ENCODE measurements around the gene CAMK2N1. TPM values are rescaled to one million over a fixed set of nuclear protein-coding genes. Genes with fewer than 3 reads are reported as not detected.
A peak's percentile ranks its signal among the peaks of the same experiment; 100 is the strongest.

CAMK2N1 gene
- total RNA-seq, 2 donors from 2014 or later: 0.30 to 0.53 TPM

DNA sequence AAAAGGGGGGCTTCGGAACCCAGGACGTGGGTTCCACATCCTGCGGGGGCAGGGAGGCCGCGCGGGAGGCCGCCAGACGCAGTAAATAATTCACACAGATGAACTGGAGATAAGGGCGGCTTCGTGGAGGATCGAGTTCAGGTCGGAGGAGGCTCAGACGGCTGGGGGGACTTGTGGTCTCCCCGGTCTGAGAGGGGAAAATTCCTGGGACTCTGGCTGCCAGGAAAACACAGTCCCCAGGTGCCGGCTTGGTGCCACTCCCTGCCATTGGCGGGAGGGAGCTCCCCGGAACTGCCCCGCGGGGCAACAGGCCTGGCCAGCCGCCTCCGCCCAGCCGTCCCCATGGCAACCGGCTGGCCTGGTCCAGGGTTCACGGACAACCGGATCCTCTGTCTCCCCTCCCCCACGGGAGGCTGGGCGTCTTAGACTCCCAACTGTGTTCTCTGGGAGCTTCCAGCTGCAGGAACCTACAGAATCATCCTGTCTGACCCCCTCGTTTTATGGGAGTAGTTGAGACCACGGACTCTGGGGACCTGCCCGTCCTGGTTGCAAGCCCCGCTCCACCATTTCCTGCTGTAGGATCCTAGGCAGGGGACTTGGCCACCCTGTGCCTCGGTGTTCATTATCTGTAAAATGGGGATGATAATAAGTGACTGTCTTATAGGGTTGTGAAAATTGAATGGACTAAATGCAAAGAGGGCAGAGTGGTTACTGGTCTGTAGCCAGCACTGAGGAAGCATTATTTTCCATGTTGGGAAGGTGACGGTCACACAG lies 9.6 kb downstream of the CAMK2N1 start:
- Mint-ChIP-seq H3K36me3 (ENCODE audit: low read depth) (no peaks in the 10 kb centered on the region), H3K27ac (no peak overlapping the region), H3K27me3 (peaks cover 54% of the 10 kb centered on the region), H3K9me3 (no peaks in the 10 kb centered on the region), H3K4me3 (no peak overlapping the region), H3K4me1 (no peaks in the 10 kb centered on the region)
- ATAC-seq (replicated peaks): no peak

GRCh38 chr1:20474996-20475395 lies 11.0 kb downstream of the CAMK2N1 start:
- no peaks in the 10 kb centered on the region for H3K9me3 Mint-ChIP-seq
- no peaks in the 10 kb centered on the region for H3K36me3 Mint-ChIP-seq (ENCODE audit: low read depth)
- no peak overlapping the region for H3K4me3 Mint-ChIP-seq
- H3K4me1 Mint-ChIP-seq: no peaks in the 10 kb centered on the region
- peaks cover 52% of the 10 kb centered on the region for H3K27me3 Mint-ChIP-seq
- H3K27ac Mint-ChIP-seq: no peak overlapping the region
- ATAC-seq (replicated peaks): no peak

- Mint-ChIP-seq H3K9me3 (no peaks in the 10 kb centered on the region), H3K36me3 (ENCODE audit: low read depth) (no peaks in the 10 kb centered on the region), H3K4me1 (no peaks in the 10 kb centered on the region), H3K27me3 (peaks cover 50% of the 10 kb centered on the region), H3K4me3 (no peak overlapping the region), H3K27ac (no peak overlapping the region)
- ATAC-seq (replicated peaks): no peak
These were observed 11.6 kb downstream of the CAMK2N1 start for GRCh38 chr1:20474333-20474975.

- ATAC-seq (replicated peaks): no peak
- Mint-ChIP-seq H3K36me3 (ENCODE audit: low read depth) (no peaks in the 10 kb centered on the region), H3K4me3 (no peak overlapping the region), H3K27me3 (peaks cover 45% of the 10 kb centered on the region), H3K4me1 (no peaks in the 10 kb centered on the region), H3K9me3 (no peaks in the 10 kb centered on the region), H3K27ac (no peak overlapping the region)
These were observed 12.1 kb downstream of the CAMK2N1 start for GRCh38 chr1:20473894-20474293.

DNA sequence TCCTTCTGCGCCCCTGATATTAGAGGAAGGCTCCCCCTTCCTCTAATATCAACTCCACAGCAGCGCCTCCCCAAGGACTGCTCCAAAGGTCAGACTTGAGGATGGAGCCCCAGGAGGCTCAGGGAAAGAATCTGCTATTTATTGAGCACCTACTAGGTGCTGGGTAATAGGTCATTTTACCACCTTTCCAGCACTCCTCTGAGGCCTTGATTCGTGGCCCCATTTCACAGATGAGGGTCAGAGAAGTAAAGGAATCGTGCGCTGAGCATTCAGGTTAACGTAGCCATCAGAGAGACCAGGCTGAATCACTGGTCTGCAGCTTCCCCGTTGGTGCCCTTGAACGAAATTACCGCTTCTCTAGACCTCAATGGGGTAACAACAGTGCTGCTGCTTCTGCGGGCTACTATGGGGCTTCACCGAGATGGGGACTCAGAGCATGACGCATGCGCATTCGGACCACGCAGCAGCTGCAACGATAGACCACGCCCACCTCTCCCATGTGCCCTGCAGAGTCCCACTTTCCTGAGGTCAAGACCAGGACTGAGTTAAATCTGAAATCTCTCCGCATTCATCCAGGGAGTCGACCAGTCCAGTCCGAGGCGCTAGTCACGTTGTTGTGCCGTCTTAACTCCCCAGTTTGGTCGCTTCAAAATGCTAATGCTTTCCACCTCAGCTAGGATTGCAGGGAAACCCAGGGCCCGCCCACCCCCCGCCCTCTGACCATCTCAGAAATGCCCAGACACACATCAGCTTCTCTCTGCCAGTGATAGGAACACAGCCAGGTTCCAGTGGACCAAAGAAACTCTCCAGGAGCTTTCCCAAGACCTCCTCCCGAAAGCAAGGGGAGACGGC lies 12.9 kb downstream of the CAMK2N1 start:
- H3K4me1 Mint-ChIP-seq: no peaks in the 10 kb centered on the region
- no peak overlapping the region for H3K27ac Mint-ChIP-seq
- H3K9me3 Mint-ChIP-seq: no peaks in the 10 kb centered on the region
- H3K36me3 Mint-ChIP-seq (ENCODE audit: low read depth): no peaks in the 10 kb centered on the region
- no peak for ATAC-seq (replicated peaks)
- peaks cover 42% of the 10 kb centered on the region for H3K27me3 Mint-ChIP-seq
- H3K4me3 Mint-ChIP-seq: no peak overlapping the region

GRCh38 chr1:20472121-20472520 lies 13.9 kb downstream of the CAMK2N1 start:
- Mint-ChIP-seq H3K27me3 (peaks cover 48% of the 10 kb centered on the region), H3K4me1 (no peaks in the 10 kb centered on the region), H3K4me3 (no peak overlapping the region), H3K36me3 (ENCODE audit: low read depth) (no peaks in the 10 kb centered on the region), H3K27ac (no peak overlapping the region), H3K9me3 (no peaks in the 10 kb centered on the region)
- no peak for ATAC-seq (replicated peaks)

GRCh38 chr1:20470194-20470593 lies 15.8 kb downstream of the CAMK2N1 start:
- H3K27ac Mint-ChIP-seq: no peak overlapping the region
- H3K36me3 Mint-ChIP-seq (ENCODE audit: low read depth): no peaks in the 10 kb centered on the region
- H3K4me3 Mint-ChIP-seq: no peak overlapping the region
- H3K4me1 Mint-ChIP-seq: peaks cover 7% of the 10 kb centered on the region
- no peak for ATAC-seq (replicated peaks)
- H3K9me3 Mint-ChIP-seq: no peaks in the 10 kb centered on the region
- H3K27me3 Mint-ChIP-seq: peaks cover 51% of the 10 kb centered on the region

GRCh38 chr1:20469406-20470076 lies 16.5 kb downstream of the CAMK2N1 start:
- Mint-ChIP-seq H3K36me3 (ENCODE audit: low read depth) (no peaks in the 10 kb centered on the region), H3K4me1 (peaks cover 7% of the 10 kb centered on the region), H3K27me3 (peaks cover 46% of the 10 kb centered on the region), H3K27ac (no peak overlapping the region), H3K9me3 (no peaks in the 10 kb centered on the region), H3K4me3 (no peak overlapping the region)
- no peak for ATAC-seq (replicated peaks)

DNA sequence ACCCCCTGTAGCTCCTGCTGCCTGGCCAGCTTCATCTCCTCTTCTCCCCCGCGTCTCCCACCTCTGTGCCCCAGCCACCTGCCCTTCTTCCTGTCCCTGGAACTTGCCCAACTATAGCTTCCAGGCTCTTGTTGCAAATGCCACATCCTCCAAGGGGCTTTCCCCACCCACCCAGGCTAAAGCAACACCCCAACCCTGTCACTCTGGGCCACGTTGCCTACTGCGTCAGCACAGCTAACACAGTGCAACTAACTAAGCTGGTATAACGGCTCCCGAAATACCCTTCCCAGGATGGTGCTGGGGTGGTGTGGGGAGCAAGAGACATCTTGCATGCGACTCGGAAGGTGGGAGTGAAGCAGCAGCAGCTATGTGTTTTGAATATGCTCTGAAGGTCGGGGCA lies 19.7 kb downstream of the CAMK2N1 start:
- H3K4me3 Mint-ChIP-seq: no peak overlapping the region
- H3K4me1 Mint-ChIP-seq: peaks cover 7% of the 10 kb centered on the region
- H3K27ac Mint-ChIP-seq: no peak overlapping the region
- no peaks in the 10 kb centered on the region for H3K9me3 Mint-ChIP-seq
- H3K27me3 Mint-ChIP-seq: peaks cover 31% of the 10 kb centered on the region
- no peaks in the 10 kb centered on the region for H3K36me3 Mint-ChIP-seq (ENCODE audit: low read depth)
- peak; percentile 88 for ATAC-seq (replicated peaks)

DNA sequence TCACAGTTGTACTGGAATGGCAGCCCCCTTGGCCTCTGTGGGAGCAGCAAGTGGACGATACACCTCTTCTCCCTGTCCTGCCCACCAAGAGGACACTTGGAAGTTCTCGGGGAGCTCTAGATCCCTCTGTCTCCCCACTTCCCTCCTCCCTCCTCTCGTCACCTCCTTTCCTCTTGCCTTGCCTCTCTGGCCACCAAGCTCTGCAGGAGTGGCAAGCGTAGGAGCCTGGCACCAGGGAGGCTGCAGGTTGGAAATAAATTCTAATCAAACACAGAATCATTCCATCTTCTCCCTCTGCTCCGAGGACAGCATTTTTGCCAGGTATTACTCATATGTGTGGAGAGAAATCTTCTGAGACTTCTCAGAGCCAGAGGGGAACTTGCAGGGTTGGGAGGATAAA lies 20.8 kb downstream of the CAMK2N1 start:
- no peak overlapping the region for H3K27ac Mint-ChIP-seq
- H3K4me3 Mint-ChIP-seq: no peak overlapping the region
- no peak for ATAC-seq (replicated peaks)
- no peaks in the 10 kb centered on the region for H3K9me3 Mint-ChIP-seq
- H3K27me3 Mint-ChIP-seq: peaks cover 37% of the 10 kb centered on the region
- no peaks in the 10 kb centered on the region for H3K36me3 Mint-ChIP-seq (ENCODE audit: low read depth)
- H3K4me1 Mint-ChIP-seq: peaks cover 7% of the 10 kb centered on the region

GRCh38 chr1:20463502-20463901 lies 22.5 kb downstream of the CAMK2N1 start:
- peaks cover 41% of the 10 kb centered on the region for H3K27me3 Mint-ChIP-seq
- peaks cover 7% of the 10 kb centered on the region for H3K4me1 Mint-ChIP-seq

DNA sequence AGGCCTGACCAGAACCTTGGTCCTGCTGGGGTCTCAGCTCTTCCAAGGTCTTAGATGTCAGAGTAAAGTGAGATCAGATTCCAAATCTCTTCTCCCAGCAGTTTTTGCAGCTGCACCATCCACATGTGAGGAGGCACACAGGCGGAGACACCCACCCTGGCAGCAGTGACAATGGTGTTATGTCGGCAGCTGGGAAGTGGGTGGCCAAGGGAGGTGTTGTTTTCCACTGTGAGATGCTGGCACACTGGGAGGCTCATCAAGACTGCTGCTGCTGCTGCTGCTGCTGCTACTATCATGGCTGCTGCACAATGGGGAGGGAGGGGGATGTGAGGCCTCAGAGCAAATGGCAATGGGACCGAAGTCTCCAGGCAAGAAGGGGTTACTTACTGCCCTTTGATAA lies 23.6 kb downstream of the CAMK2N1 start:
- no peak for ATAC-seq (replicated peaks)
- H3K4me3 Mint-ChIP-seq: no peak overlapping the region
- H3K27ac Mint-ChIP-seq: no peak overlapping the region
- no peaks in the 10 kb centered on the region for H3K9me3 Mint-ChIP-seq
- no peaks in the 10 kb centered on the region for H3K36me3 Mint-ChIP-seq (ENCODE audit: low read depth)
- peaks cover 36% of the 10 kb centered on the region for H3K27me3 Mint-ChIP-seq
- H3K4me1 Mint-ChIP-seq: peaks cover 7% of the 10 kb centered on the region

More at GRCh38 chr1:20463502-20463901, 22.5 kb downstream of the CAMK2N1 start:
- Mint-ChIP-seq H3K9me3 (no peaks in the 10 kb centered on the region), H3K36me3 (ENCODE audit: low read depth) (no peaks in the 10 kb centered on the region), H3K4me3 (no peak overlapping the region), H3K27ac (no peak overlapping the region)
- ATAC-seq (replicated peaks): no peak

DNA sequence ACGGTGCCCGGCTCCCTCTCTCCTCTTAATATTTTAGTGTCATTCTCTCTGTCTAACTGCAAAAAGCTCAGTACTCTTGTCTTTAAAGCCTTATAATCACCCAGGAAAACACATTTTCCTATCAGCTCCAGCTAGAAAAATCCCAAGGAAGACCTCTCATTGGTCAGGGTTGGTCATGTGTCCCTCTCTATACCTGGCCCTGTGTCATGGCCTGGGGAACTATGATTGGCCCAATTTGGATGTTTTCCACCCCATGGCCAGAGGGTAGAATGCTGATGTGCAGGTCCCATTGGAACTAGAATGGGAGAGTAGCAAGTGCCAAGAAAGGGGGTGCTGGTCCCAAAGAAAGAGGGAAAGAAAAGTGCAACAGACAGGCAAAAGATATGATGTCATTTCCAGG lies 27.3 kb downstream of the CAMK2N1 start:
- Mint-ChIP-seq H3K27ac (no peak overlapping the region), H3K27me3 (peaks cover 24% of the 10 kb centered on the region), H3K36me3 (ENCODE audit: low read depth) (no peaks in the 10 kb centered on the region), H3K4me1 (no peaks in the 10 kb centered on the region), H3K4me3 (no peak overlapping the region), H3K9me3 (no peaks in the 10 kb centered on the region)
- ATAC-seq (replicated peaks): no peak

- Mint-ChIP-seq H3K9me3 (no peaks in the 10 kb centered on the region), H3K27me3 (peaks cover 25% of the 10 kb centered on the region), H3K27ac (no peak overlapping the region), H3K4me3 (no peak overlapping the region), H3K36me3 (ENCODE audit: low read depth) (no peaks in the 10 kb centered on the region), H3K4me1 (no peaks in the 10 kb centered on the region)
- no peak for ATAC-seq (replicated peaks)
These were observed 32.0 kb downstream of the CAMK2N1 start for GRCh38 chr1:20454004-20454403.

Measured in activated T-helper 17 cell treated with anti-CD3 and anti-CD28 coated beads, Interleukin-2, amount 50 U/mL, for 72 hours (primary cell).